Breast epithelium (tissue), 3 donors: ENCODE data around the gene ITGA2B.

Experiments used
- CTCF ChIP-seq, 3 donors: fragments of 450-650 bp; IDR thresholded peaks; one replicate each; pipeline ENCODE4 v1.5.1; 2016 to 2017; ENCODE audit warnings: antibody characterized with exemption in 3 of 3, mild to moderate bottlenecking in 3 of 3, moderate library complexity in 3 of 3
- POLR2A ChIP-seq: fragments of 450-650 bp; IDR thresholded peaks from one replicate; pipeline ENCODE4 v1.6.1; 2016; ENCODE audit warnings: antibody characterized with exemption, mild to moderate bottlenecking, moderate library complexity

- TF ChIP-seq CTCF (IDR thresholded peaks at IDR 0.05): no peak
- TF ChIP-seq POLR2A: no peak
These were observed 13.2 kb upstream of the ITGA2B start for GRCh38 chr17:44402564-44403172.
